Measurements from ENCODE around the gene LUC7L2. TPM values are rescaled to one million over a fixed set of nuclear protein-coding genes. Genes with fewer than 3 reads are reported as not detected.
"Not testable (repeated sequence)": the region's sequence is repeated elsewhere in the genome, so short reads cannot be mapped to it uniquely, and the experiment has no call there.

The LUC7L2 gene
- total RNA-seq, 1 donor, result 105 TPM

DNA sequence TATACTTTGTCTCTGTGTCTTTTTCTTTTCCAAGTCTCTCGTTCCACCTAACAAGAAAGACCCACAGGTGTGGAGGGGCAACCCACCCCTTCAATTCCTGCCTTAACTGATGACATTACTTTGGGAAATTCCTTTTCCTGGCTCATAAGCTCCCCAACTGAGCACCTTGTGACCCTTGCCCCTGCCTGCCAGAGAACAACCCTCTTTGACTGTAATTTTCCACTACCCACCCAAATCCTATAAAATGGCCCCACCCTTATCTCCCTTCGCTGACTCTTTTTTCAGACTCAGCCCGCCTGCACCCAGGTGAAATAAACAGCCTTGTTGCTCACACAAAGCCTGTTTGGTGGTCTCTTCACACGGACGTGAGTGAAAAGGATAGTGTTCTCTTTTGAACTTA, 108.6 kb downstream of the LUC7L2 start:
- not testable (repeated sequence) for H3K4me1 ChIP-seq (ENCODE audit: insufficient read depth, low read length); H3K4me3 ChIP-seq (ENCODE audit: low read length); H3K9me3 ChIP-seq (ENCODE audit: low read depth, low read length); H3K27me3 ChIP-seq (ENCODE audit: insufficient read depth, low read length)

- H3K27me3 ChIP-seq (ENCODE audit: insufficient read depth, low read length), result no peaks in the 10 kb centered on the region
- H3K4me3 ChIP-seq (ENCODE audit: low read length), result no peak overlapping the region
- no peaks in the 10 kb centered on the region for H3K4me1 ChIP-seq (ENCODE audit: insufficient read depth, low read length)
Measured at GRCh38 chr7:139471740-139472353, 112.2 kb downstream of the LUC7L2 start.

More at GRCh38 chr7:139471740-139472353, 112.2 kb downstream of the LUC7L2 start:
- no peaks in the 10 kb centered on the region for H3K9me3 ChIP-seq (ENCODE audit: low read depth, low read length)

Other genes with a start within 250 kb of the LUC7L2 start
- gene UBN2, start 128.7 kb upstream of the LUC7L2 start, total RNA-seq, result 6.0 TPM
- gene FMC1, start 18.6 kb upstream of the LUC7L2 start, total RNA-seq, result 2.2 TPM
- not detected for gene KLRG2, start 123.8 kb downstream of the LUC7L2 start, total RNA-seq
- 0.52 TPM for gene CLEC2L, start 163.8 kb downstream of the LUC7L2 start, total RNA-seq